ENCODE data around the gene GPR132. TPM values are rescaled to one million over a fixed set of nuclear protein-coding genes. Genes with fewer than 3 reads are reported as not detected.

Gene GPR132
- total and polyA plus RNA-seq, 12 donors: 0.19 to 4.1 (median 0.82) TPM

DNA sequence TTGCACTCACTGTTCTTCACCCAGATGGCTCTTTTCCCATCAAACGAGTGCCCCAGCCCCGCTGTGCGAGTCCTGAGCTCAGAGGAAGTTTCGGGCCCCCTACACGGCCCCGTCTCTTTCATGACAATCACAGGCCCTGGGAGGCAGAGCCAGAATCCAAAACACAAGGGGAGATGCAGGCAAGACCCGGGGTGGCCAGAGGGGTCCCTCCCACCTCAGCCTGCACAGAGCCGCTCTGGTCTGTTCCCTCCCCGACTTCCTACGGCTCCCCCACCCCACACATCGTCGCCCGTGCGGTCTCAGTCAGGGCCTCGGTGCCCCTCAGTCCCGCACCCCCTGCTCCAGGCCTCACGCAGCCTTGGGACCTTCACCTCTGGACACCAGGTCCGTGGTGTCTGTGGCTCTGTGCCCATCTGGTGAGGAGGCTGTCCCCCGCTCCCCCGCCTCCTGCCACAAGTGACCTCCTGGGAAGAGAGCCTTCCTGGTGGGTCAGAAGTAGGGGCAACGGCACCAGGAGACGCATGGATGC is 8.9 kb downstream of the GPR132 start:
- peaks cover 0 to 52% (median 0%) of the 10 kb centered on the region in 9 donors for H3K36me3 ChIP-seq
- H3K4me3 ChIP-seq: no peak overlapping the region
- TF ChIP-seq, protein P1, sequence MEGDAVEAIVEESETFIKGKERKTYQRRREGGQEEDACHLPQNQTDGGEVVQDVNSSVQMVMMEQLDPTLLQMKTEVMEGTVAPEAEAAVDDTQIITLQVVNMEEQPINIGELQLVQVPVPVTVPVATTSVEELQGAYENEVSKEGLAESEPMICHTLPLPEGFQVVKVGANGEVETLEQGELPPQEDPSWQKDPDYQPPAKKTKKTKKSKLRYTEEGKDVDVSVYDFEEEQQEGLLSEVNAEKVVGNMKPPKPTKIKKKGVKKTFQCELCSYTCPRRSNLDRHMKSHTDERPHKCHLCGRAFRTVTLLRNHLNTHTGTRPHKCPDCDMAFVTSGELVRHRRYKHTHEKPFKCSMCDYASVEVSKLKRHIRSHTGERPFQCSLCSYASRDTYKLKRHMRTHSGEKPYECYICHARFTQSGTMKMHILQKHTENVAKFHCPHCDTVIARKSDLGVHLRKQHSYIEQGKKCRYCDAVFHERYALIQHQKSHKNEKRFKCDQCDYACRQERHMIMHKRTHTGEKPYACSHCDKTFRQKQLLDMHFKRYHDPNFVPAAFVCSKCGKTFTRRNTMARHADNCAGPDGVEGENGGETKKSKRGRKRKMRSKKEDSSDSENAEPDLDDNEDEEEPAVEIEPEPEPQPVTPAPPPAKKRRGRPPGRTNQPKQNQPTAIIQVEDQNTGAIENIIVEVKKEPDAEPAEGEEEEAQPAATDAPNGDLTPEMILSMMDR (IDR thresholded peaks at IDR 0.05): no peak
- WGBS, 2 donors: 66 to 71% methylated on average over 22 of the region's 22 CpGs
- no peak for ATAC-seq
- no peaks in the 10 kb centered on the region for H3K9me3 ChIP-seq
- peaks cover 0 to 15% (median 0%) of the 10 kb centered on the region in 7 donors for H3K27me3 ChIP-seq
- DNase-seq: no peak
- peaks cover 10 to 30% (median 28%) of the 10 kb centered on the region in 9 donors for H3K4me1 ChIP-seq
- intact Hi-C loops (cut with DNase I): no loop called here
- H3K27ac ChIP-seq: no peak overlapping the region

DNA sequence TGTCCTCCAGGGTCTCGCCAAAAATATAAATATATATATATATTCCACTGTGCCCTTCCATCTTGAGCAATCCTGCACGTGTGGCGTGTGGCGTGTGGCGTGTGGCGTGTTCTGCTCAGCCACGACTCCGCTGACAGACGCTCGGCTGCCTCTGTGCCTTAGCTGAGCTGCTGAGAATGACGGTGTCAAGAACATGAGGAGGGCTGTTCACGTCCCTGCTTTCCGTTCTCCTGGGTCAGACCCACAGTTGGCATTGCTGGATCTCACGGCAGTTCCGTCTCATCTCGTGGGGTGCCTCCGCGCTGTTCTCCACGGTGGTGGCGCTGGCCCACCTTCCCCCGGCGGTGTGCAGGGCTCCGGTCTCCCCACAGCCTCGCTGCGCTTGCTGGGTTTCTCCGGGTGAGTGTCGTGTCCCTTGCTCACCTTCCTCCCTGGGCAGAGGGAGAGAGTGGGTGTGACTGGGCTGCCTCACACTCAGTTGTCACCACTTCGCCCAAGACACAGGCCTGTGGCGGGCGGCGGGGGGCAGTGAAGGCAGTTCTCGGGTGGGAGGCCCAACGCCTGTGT is 9.4 kb downstream of the GPR132 start:
- intact Hi-C loops (cut with DNase I): no loop called here
- WGBS, 2 donors: 65 to 72% methylated on average over 32 to 33 of the region's 33 CpGs
- H3K4me1 ChIP-seq: peaks cover 4 to 25% (median 23%) of the 10 kb centered on the region in 9 donors
- TF ChIP-seq, protein P1 (IDR thresholded peaks at IDR 0.05): no peak
- no peak overlapping the region for H3K27ac ChIP-seq
- no peak overlapping the region for H3K4me3 ChIP-seq
- H3K9me3 ChIP-seq: no peaks in the 10 kb centered on the region
- H3K27me3 ChIP-seq: peaks cover 0 to 15% (median 0%) of the 10 kb centered on the region in 7 donors
- no peak for ATAC-seq
- H3K36me3 ChIP-seq: peaks cover 0 to 57% (median 0%) of the 10 kb centered on the region in 9 donors
- no peak for DNase-seq

GRCh38 chr14:105055334-105055733 is 9.9 kb downstream of the GPR132 start:
- TF ChIP-seq, protein P1 (IDR thresholded peaks at IDR 0.05): no peak
- H3K4me3 ChIP-seq: no peak overlapping the region
- H3K27me3 ChIP-seq: peaks cover 0 to 15% (median 0%) of the 10 kb centered on the region in 7 donors
- intact Hi-C loops (cut with DNase I): no loop called here
- WGBS, 2 donors: 63 to 73% methylated on average over 15 of the region's 15 CpGs
- DNase-seq: no peak
- no peak for ATAC-seq
- peaks cover 0 to 62% (median 0%) of the 10 kb centered on the region in 9 donors for H3K36me3 ChIP-seq
- peaks cover 0 to 20% (median 18%) of the 10 kb centered on the region in 9 donors for H3K4me1 ChIP-seq
- H3K27ac ChIP-seq: no peak overlapping the region
- H3K9me3 ChIP-seq: no peaks in the 10 kb centered on the region

- DNase-seq: no peak
- H3K4me1 ChIP-seq: peaks cover 0 to 7% (median 5%) of the 10 kb centered on the region in 9 donors
- 94 to 96% methylated on average over 15 of the region's 15 CpGs for WGBS, 2 donors
- TF ChIP-seq, protein P1 (IDR thresholded peaks at IDR 0.05): no peak
- H3K27me3 ChIP-seq: peaks cover 0 to 15% (median 0%) of the 10 kb centered on the region in 7 donors
- no peak overlapping the region for H3K4me3 ChIP-seq
- ATAC-seq: no peak
- no peaks in the 10 kb centered on the region for H3K9me3 ChIP-seq
- intact Hi-C loops (cut with DNase I): no loop called here
- peaks cover 0 to 75% (median 0%) of the 10 kb centered on the region in 9 donors for H3K36me3 ChIP-seq
- H3K27ac ChIP-seq: no peak overlapping the region
Measured at GRCh38 chr14:105053996-105054395, 11.2 kb downstream of the GPR132 start.

Measured in heart right ventricle (tissue), 16 donors.